ENCODE results near the gene MTMR6.
"Not testable (repeated sequence)": the region's sequence is repeated elsewhere in the genome, so short reads cannot be mapped to it uniquely, and the experiment has no call there.

MTMR6 gene

DNA sequence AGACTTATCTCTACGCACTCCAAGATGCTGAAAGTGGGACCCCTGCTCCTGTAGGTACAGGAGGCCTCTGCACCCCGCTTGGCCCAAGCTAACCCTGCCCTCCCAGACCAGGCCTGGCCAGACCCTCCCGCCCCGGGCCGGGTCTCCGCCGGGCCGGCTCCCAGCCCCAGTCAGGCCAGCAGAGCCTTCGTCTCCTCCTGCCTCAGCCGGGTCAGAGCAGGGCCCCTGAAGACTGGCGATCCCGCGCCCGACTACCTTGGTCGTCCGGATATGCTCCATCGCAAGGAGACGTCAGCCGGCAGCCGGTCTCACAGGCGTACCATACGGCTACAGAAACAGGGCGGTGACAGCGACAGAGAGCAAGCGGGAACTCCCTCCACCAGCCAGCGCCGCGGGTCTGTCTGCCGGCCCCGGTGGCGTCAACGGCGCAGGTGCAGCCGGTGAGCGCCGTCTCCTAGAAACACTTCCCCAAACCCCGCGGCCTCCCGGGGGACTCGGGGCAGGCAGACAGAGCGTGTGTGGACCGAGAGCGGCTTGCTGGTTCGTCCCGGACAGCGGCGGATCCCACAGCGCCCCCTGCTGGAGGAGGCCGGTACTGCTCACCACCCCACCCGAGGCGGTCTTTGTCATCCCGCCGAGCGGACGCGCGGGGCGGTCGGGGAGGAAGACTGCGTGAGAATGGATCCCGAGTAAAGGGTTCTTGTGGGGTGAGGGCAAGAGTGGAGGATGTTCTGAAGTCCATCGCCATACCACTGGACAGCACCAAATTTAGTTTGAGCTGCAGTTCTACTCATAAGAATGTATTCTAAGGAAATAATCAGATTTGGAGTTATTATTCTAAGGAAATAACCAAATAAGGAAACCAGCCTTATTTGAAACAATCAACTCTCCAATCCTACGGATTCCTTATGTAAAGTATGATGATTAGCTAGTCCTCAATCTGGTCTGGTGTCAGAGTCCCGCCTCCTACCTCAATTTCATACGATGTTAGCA, at the start of gene MTMR6:
Gene MTMR6 (minus strand): TSS at position 520 of the 993 bp plus-strand sequence. CDS start 241 bp downstream, at position 279.
- peak; percentile 63 for DNase-seq (ENCODE audit: low read depth)
- peak within 1 kb of the TSS; percentile 96 for H3K4me3 ChIP-seq (ENCODE audit: low read depth, low read length)

DNA sequence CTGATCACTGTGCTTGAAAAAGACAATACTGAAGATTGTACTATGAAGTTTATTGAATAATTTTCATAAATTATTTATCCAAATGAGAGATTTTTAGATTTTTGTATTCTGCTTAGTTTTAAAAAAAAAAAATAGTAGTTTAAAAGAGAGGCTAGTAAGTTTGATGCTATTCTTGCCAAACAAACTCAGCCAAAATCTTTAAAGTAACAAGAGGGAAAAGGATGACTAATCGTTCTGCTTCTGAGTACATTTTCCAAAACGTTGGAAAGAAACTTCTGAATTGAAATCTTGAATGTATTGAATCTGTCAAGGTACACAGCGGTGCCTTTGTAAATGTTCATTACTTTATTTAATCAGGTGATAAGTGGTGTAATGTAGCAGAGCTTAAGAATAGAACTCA, 48.6 kb upstream of the MTMR6 start:
- no peak overlapping the region for H3K4me3 ChIP-seq (ENCODE audit: low read depth, low read length)
- no peak for DNase-seq (ENCODE audit: low read depth)

DNA sequence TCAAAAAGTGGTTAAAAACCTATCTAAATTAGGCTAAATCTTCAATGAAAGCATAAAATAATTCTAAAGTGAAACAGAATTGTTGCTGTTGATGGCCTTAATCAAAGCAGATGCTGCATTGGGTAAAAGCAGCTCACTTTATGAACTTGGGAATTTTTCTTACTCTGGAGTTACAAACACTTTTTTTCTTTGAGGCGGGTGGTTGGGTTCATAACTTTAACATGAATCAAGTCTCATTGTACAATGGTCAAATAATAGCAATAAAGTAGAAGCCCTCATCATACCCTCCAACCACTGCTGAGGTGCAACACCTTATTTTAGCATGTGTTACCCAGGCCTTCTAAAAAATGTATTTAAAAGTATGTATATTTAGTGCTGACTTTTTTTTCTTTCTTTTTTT, 43.3 kb upstream of the MTMR6 start:
- H3K4me3 ChIP-seq (ENCODE audit: low read depth, low read length) = no peak overlapping the region
- no peak for DNase-seq (ENCODE audit: low read depth)

DNA sequence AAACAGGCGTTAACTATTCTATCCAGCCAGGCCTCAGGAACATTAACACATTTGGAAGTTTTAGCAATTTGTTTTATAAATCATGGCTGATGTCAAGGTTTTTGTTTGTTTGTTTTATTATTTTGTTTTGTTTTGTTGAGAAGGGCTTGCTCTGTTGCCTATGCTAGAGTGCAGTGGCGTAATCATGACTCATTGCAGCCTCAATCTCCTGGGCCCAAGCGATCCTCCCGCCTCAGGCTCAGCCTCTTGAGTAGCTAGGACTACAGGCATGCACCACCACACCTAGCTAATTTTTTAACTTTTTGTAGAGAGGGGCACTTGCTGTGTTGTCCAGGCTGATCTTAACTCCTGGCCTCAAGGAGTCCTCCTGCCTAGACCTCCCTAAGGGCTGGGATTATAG, 42.4 kb upstream of the MTMR6 start:
- peak; percentile 6 for DNase-seq (ENCODE audit: low read depth)
- no peak overlapping the region for H3K4me3 ChIP-seq (ENCODE audit: low read depth, low read length)

DNA sequence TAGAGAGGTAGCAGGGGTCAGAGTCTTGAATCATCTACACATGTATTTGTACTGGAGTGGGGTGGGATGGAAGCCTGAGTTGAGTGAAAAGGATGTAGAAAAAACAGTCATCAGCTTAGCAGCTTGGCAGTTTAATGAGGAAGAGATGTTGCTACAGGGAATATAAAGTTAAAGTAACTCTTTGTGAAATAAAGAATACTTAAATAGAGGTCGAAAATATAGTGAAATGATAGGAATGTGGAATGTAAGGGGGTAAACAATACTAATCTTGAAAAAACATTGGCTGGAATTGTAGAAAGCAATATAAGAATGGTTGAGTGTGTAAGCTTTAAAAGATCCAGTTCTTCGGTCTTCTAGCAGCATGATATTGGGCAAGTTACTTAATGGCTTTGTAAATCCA, 36.8 kb upstream of the MTMR6 start:
- no peak for DNase-seq (ENCODE audit: low read depth)
- no peak overlapping the region for H3K4me3 ChIP-seq (ENCODE audit: low read depth, low read length)

DNA sequence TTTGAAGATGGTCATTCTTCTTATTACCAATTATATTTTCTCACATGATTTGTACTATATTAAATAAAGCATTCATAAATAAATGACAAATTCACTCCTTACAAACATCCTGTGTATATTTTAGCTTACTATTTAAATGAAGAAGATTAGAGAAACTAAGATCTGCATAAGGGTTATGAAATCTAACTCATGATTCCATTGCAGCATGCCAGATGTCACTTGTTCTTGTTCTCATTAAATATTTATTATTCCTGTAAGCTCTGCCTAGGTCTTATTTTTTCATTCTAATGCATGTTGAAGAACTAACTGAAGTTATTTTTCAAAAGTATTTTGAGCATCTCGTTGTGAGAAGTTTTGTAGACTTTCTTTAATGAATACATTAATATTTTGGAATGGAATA, 32.5 kb upstream of the MTMR6 start:
- H3K4me3 ChIP-seq (ENCODE audit: low read depth, low read length) = no peak overlapping the region
- DNase-seq (ENCODE audit: low read depth) = no peak

DNA sequence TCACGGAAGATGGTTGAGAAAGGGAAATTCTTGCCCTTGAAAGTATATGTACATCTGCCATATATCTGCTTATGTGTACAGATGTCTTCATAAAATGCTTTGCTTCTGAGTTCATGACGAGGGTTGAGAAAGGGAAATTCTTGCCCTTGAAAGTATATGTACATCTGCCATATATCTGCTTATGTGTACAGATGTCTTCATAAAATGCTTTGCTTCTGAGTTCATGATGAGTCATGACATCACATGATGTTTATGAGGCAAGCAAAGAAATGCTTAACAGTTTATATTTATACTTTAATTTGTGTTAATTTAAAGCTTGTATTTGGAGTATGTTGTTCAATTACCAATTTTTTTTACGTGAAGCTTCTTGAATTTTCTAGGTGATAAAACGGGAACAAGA, 31.7 kb upstream of the MTMR6 start:
- not testable (repeated sequence) for H3K4me3 ChIP-seq (ENCODE audit: low read depth, low read length)
- DNase-seq (ENCODE audit: low read depth) = peak; percentile 55

DNA sequence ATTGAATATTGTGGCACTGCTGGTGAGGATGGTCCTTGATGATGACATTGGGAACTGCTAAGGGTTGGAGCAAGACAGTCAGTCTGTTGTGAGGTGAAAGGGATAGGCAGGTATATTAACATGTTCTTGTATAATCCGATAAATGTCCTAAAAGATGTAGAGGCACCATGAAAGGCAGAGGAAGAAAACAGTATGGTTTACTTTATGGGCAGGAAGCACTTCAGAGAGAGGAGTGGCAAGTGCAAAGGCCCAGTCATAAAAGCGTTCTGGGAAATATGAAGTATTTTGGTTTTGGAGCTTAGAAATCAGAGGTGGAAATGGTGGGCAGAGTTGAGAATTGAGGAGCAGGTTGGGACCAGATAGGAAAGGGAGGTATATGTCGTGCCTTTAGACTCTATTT, 23.6 kb upstream of the MTMR6 start:
- no peak for DNase-seq (ENCODE audit: low read depth)
- H3K4me3 ChIP-seq (ENCODE audit: low read depth, low read length) = no peak overlapping the region

DNA sequence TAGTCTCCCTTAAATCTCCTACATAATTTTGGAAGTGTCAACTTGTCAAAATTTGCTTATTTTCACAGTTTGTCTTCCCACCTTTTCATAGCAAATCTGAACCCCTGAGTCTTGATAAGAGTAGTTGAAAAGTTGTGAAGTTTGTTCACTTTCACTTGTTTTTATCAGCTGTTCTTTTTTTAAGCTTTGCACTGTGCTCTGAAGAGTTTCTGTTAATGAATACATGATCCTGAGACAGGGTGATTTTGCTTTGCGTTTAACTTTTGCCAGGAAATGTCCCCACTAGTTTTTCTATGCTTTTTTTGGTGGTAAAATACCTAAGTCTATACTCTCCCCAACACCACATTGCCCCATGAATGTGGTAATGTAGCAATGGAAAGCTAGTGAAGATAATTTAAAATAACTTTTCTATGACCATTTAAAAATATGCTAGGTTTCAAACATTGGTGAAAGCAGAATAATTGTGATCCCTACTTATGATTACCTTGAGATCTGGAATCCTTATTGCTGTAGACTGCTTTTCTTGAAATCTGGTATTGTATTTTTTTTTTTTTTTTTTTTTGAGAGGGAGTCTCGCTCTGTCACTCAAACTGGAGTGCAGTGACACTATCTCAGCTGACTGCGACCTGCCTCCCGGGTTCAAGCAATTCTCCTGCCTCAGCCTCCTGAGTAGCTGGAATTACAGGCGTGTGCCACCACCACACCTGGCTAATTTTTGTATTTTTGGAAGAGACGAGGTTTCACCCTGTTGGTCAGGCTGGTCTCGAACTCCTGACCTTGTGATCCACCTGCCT, 19.6 kb upstream of the MTMR6 start:
- no peak for DNase-seq (ENCODE audit: low read depth)
- H3K4me3 ChIP-seq (ENCODE audit: low read depth, low read length) = no peak overlapping the region

DNA sequence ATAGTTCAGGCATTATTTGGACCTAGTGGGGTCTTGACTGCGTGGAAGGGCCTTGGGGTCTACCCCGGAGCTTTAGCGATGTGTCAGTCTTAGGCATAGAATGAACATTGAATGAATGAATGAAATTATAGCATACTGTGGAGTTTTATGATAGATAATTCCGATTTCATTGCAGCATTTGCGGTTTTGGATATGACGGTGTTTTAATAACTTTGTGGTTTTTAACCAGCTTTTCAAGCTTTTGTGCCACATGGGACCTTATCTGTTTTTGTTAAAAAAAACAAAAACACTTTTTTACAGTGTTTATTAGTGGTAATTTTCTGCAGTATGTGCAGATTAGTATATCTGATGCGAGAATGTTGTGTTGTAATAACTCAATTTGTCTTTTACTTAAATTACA, 14.8 kb upstream of the MTMR6 start:
- H3K4me3 ChIP-seq (ENCODE audit: low read depth, low read length) = peak overlapping the region; percentile 91
- no peak for DNase-seq (ENCODE audit: low read depth)

DNA sequence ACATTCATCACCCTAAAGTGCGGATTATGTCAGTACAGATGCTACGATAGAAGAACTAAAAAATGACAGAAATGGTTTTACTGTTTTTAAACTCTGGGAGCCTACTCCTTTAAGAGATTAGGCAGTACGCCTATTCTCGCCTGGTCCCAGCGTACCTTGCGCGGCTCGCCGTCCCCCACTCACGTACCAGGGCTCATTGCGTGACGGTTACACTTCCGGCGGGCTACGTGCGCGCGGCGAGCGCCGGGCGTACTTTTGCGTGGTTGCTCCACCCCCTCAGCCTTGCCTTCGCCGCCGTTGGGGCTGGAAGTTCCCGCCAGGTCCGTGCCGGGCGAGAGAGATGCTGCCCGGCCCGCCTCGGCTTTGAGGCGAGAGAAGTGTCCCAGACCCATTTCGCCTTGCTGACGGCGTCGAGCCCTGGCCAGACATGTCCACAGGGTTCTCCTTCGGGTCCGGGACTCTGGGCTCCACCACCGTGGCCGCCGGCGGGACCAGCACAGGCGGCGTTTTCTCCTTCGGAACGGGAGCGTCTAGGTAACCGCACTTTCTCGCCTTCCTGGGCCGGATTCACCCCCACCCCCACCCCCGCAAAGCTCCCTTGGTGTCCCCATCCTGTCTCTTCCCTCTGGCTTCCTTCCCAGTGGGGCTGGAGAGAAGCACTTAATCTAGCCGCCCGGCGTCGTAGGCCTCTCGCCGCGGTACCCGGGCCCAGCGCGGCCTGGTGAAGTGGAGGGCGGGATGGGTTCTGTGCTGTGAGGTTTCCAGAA, 14.2 kb upstream of the MTMR6 start, which contains the start of gene NUP58:
Gene NUP58 (plus strand): TSS at position 279 of the 767 bp plus-strand sequence. CDS start 149 bp downstream, at position 428.
- H3K4me3 ChIP-seq (ENCODE audit: low read depth, low read length) = peak within 1 kb of the TSS; percentile 91
- DNase-seq (ENCODE audit: low read depth) = peak; percentile 87

DNA sequence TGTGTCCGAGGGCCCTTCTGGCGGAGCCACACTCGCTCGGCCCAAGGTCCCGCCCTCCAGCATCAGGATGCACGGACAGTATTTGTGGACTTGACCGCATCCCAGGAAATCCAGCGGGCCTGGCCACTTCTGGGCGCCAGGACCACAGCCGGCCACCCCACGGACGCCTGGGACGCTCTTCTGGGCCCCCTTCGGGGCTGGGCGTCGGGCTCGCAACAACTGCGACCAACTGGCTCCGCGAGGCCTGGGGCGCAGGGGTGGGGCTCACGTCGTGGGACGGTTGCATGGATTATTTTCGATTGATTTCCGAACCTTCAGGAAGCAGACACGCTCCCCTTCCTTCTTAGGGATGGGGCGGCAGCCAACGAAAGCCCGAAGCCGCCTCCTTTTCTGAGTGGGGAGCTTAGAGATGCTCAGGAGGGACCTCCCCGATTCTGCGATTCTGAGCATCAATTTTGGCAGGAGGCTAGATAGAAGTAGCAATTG, 13.6 kb upstream of the MTMR6 start:
- peak overlapping the region; percentile 91 for H3K4me3 ChIP-seq (ENCODE audit: low read depth, low read length)
- no peak for DNase-seq (ENCODE audit: low read depth)

DNA sequence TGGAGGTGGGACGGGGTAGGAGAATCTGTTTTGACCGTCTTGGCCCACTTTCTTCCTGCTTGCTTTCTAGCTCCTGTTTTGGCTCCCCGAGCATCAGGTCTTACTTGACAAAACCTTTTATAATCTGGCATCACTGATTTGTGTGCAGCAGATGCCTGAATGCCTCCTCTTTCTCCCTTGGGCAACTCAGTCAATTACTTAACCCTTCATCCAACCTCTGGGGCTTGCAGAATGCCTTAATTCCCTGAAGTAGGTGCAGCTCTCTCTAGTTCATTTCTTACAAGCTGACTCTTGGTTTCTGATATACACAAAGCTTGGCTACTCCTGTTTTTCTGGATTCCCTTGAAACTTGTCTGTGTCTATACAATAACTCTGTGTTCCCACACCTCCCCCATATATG, 8.4 kb upstream of the MTMR6 start:
- no peak for DNase-seq (ENCODE audit: low read depth)
- H3K4me3 ChIP-seq (ENCODE audit: low read depth, low read length) = no peak overlapping the region

DNA sequence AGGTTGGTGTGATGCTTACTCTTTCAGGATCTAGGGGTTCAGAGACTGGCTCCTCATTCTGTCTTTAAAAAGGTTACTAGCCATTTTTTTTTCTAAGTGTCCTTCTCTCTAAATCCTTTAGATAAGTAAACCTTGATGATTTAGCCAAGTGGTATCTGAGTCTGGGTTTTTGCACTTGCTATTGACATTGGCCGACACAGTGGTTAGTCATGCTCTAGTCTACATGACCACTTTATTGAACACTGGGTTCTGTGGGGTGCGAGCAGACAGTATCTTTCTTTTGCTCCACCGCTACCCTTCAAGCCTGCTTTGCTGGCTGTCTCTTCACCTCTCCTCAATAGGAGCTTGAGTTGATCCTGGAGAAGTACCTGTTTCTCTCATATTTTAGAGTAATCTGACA, 7.9 kb upstream of the MTMR6 start:
- no peak for DNase-seq (ENCODE audit: low read depth)
- no peak overlapping the region for H3K4me3 ChIP-seq (ENCODE audit: low read depth, low read length)

DNA sequence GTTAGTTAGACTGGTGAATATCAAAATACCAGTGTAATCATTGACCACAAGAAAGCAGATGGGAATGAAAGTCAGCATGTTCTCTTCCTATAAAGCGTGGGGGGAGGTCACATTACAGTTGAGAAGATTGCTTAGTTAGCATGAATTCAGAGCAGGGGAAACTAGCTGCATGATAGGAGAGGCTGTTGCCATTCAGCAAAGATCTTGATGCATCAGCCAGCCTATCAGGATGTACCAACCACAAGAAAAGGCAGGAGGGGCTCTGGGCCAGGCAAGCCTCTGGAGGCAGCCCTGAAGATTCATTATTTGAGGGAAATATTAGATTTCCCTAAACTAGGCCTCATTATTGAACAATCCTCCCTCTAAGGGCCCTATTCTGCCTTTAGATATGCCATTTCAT, 5.0 kb upstream of the MTMR6 start:
- no peak overlapping the region for H3K4me3 ChIP-seq (ENCODE audit: low read depth, low read length)
- peak; percentile 70 for DNase-seq (ENCODE audit: low read depth)

DNA sequence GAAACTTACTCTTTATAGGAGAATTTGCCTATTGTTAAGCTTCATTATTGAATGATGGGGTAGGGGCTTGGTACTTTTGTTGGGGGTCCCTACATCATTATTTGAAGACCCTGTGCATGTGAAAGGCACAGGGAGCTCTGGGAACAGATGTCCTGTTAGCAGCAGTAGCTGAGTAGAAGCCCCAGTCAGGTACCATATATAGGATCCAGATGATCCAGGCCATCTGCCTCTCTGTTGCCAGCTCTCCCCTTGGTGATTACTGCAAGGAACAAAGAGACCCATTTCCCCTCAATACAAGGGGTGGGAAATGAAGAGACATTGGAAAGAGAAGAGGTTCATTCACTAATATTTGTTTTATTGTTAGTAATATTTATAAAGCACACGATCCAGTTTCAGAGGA, 4.4 kb upstream of the MTMR6 start:
- no peak for DNase-seq (ENCODE audit: low read depth)
- H3K4me3 ChIP-seq (ENCODE audit: low read depth, low read length) = no peak overlapping the region

DNA sequence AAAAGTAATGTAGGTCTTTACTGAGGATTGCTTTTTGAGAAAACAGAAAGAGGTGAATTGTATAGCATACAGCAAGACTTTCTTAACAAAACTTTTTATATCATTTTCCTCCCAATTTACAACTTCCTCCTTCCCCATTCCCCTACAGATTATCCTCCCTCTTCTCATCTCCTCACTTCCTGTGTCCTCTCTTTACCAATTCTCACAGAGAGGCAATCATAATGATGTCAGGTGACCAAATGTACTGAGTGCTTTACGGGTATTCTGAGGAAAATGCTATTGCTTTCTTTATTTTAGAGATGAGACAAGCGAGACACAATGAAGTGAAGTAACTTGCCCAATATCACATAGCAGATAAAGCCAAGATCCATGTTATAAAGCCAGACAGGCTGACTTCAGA, 1.7 kb upstream of the MTMR6 start:
- H3K4me3 ChIP-seq (ENCODE audit: low read depth, low read length) = no peak overlapping the region
- DNase-seq (ENCODE audit: low read depth) = no peak

DNA sequence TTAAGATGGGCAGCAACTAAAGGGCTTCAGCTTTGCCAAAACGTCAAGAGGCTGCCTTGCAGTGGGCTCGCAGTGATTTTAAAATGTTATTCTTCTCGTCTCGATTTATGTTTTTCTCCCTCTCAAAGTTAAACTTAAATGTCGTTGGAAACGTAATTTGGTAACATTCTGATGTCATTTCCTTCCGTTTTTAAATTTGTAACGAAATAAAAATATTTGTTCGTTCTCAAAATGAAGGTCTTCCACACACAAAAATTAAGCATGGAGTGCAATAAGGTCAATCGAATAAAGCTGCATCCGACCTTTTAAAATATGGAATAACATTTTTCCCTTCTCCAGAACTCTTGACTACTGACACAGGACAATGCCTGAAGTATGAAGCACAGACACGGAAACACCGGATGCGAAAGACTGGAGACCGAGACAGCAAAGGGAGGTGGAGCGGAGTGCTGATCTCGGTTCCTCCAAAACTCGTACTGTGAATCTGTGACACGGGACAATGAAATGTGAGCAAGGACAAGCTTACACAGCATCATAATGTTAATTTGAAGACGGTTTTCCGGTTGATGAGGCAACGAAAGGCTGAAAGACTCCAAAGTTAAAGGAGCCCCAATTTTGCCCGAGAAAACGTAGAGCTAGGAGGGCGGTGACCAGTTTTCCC, 850 bp downstream of the MTMR6 start:
- DNase-seq (ENCODE audit: low read depth) = no peak
- peak overlapping the region; percentile 96 for H3K4me3 ChIP-seq (ENCODE audit: low read depth, low read length)

DNA sequence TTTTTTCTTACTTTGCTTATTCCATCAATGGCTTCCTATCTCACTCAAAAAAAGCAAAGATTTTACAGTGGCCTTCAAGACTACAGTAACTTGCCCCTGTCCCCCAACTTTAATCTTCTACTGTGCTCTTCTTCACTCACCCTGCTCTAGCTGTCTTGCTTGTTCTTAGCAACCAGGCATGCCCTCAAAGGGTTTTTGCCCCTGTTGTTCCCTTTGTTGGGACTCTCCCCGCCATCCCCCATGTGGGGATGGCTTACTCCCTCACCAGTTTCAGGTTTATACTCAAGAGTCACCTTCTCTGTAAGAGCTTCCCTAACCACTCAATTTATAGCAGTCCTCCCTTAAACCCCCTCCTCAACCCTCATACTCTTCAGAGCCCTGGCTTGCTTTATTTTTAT, 5.4 kb downstream of the MTMR6 start:
- no peak overlapping the region for H3K4me3 ChIP-seq (ENCODE audit: low read depth, low read length)
- DNase-seq (ENCODE audit: low read depth) = no peak
